RWPE2 (cell line): ENCODE data around the gene RXRA.

Source experiments
- ATAC-seq: fragments of 200-7000 bp; cut with Tn5 transposase; 3 replicates; pipeline ENCODE4 v1.9.1; 2021; ENCODE audit warnings: low read depth
- DNase-seq: peaks from one replicate; pipeline ENCODE4 v3.0.0-alpha.2; 2020; ENCODE audit warnings: low spot score
- H3K27ac ChIP-seq: fragments of 450-650 bp; 2 replicates; pipeline ENCODE4 v1.5.1; 2017; ENCODE audit warnings: mild to moderate bottlenecking; ENCODE audit not compliant: poor library complexity, severe bottlenecking
- H3K27me3 ChIP-seq: fragments of 250-450 bp; sonication (Bioruptor Pico); 2 replicates; pipeline ENCODE4 v1.5.1; 2021; ENCODE audit warnings: mild to moderate bottlenecking, moderate library complexity; ENCODE audit not compliant: insufficient read depth, poor library complexity, severe bottlenecking
- H3K36me3 ChIP-seq: fragments of 250-450 bp; sonication (Bioruptor Pico); 2 replicates; pipeline ENCODE4 v1.5.1; 2020; ENCODE audit warnings: low read depth, mild to moderate bottlenecking, moderate library complexity
- H3K4me1 ChIP-seq: fragments of 250-450 bp; sonication (Bioruptor Pico); 2 replicates; pipeline ENCODE4 v1.5.1; 2021; ENCODE audit warnings: mild to moderate bottlenecking, moderate library complexity; ENCODE audit not compliant: insufficient read depth, poor library complexity, severe bottlenecking
- H3K4me3 ChIP-seq: fragments of 250-450 bp; sonication (Bioruptor Pico); 2 replicates; pipeline ENCODE4 v1.5.1; 2021; ENCODE audit warnings: mild to moderate bottlenecking, moderate library complexity; ENCODE audit not compliant: severe bottlenecking
- H3K9me3 ChIP-seq: fragments of 250-450 bp; sonication (Bioruptor Pico); 2 replicates; pipeline ENCODE4 v1.5.1; 2021; ENCODE audit warnings: mild to moderate bottlenecking, moderate library complexity; ENCODE audit not compliant: severe bottlenecking
- TF ChIP-seq, protein P1 (sequence below): fragments of 450-650 bp; IDR thresholded peaks from one replicate; pipeline ENCODE4 v1.5.1; 2017; ENCODE audit warnings: mild to moderate bottlenecking, moderate library complexity; ENCODE audit not compliant: poor library complexity, severe bottlenecking

RXRA gene

GRCh38 chr9:134393582-134394280, 67.5 kb downstream of the RXRA start:
- no peak overlapping the region for H3K27ac ChIP-seq
- H3K9me3 ChIP-seq, result no peaks in the 10 kb centered on the region
- no peaks in the 10 kb centered on the region; the same call in 1 of the 2 replicates for H3K36me3 ChIP-seq
- DNase-seq, result no peak
- no peaks in the 10 kb centered on the region for H3K4me1 ChIP-seq
- no peaks in the 10 kb centered on the region for H3K27me3 ChIP-seq
- TF ChIP-seq, protein P1, sequence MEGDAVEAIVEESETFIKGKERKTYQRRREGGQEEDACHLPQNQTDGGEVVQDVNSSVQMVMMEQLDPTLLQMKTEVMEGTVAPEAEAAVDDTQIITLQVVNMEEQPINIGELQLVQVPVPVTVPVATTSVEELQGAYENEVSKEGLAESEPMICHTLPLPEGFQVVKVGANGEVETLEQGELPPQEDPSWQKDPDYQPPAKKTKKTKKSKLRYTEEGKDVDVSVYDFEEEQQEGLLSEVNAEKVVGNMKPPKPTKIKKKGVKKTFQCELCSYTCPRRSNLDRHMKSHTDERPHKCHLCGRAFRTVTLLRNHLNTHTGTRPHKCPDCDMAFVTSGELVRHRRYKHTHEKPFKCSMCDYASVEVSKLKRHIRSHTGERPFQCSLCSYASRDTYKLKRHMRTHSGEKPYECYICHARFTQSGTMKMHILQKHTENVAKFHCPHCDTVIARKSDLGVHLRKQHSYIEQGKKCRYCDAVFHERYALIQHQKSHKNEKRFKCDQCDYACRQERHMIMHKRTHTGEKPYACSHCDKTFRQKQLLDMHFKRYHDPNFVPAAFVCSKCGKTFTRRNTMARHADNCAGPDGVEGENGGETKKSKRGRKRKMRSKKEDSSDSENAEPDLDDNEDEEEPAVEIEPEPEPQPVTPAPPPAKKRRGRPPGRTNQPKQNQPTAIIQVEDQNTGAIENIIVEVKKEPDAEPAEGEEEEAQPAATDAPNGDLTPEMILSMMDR, result no peak
- no peak for ATAC-seq
- H3K4me3 ChIP-seq, result no peak overlapping the region

DNA sequence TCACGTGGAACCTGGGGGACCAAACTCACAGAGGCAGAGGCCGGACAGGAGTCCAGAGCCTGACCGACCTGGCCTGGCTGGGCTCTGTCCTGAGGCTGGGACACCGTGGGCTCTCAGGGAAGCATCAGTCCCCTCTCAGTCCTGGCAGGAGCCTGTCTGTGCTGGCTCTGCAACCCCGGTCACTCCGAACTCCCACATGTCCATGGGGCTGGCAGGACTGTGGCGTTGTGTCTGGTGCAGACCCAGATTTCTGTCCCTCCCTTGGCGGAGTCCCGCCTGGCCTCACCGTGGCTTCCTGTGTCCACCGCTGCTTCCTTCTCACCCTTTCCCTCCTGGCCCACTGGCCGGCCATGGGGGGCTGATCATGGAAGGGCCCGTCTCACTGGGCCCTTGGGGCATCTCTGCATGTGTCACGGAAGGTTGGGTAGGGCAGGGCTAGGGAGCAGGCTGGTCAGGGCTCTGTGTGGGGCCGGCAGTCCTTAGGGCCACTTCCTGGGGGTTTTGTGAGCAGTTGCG, 68.8 kb downstream of the RXRA start:
- Histone ChIP-seq H3K36me3 (no peaks in the 10 kb centered on the region; the same call in 1 of the 2 replicates), H3K4me1 (no peaks in the 10 kb centered on the region)
- TF ChIP-seq, protein P1, result no peak

GRCh38 chr9:134395737-134396257, 69.5 kb downstream of the RXRA start:
- no peak for ATAC-seq
- no peaks in the 10 kb centered on the region for H3K4me1 ChIP-seq
- H3K27ac ChIP-seq, result no peak overlapping the region

More for the DNA sequence above, 68.8 kb downstream of the RXRA start:
- DNase-seq, result no peak
- Histone ChIP-seq H3K27me3 (no peaks in the 10 kb centered on the region), H3K9me3 (no peaks in the 10 kb centered on the region), H3K27ac (no peak overlapping the region), H3K4me3 (no peak overlapping the region)
- no peak for ATAC-seq

DNA sequence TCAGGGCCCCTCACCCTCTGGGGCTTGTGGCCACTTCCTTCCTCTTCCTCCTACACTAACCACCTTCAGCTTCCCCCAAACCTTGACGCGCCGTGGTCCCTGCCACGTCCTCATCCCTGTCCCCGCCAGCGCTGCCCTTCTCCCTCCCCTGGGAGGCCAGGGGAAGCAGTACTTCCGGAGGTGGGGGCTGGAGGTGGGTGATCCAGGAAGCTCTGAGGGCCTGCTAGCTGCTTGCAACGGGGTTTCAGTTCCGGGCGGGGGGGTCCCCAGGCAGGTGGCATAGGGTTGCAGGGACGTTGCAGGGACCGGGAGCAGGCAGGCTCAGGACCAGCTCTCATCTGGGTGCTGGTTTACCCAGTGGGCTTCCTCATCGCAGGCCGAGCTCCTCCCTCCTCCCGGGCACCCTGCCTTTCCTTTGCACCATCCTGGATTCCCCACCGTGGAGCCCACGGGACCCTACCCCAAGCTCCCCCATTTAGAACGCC, 70.0 kb downstream of the RXRA start:
- DNase-seq (no peak), ATAC-seq (no peak)
- Histone ChIP-seq H3K4me1 (no peaks in the 10 kb centered on the region), H3K27ac (peak overlapping the region; percentile 26), H3K36me3 (no peaks in the 10 kb centered on the region; the same call in 1 of the 2 replicates), H3K9me3 (no peaks in the 10 kb centered on the region), H3K4me3 (no peak overlapping the region), H3K27me3 (no peaks in the 10 kb centered on the region)
- TF ChIP-seq, protein P1, result no peak

More at GRCh38 chr9:134395737-134396257, 69.5 kb downstream of the RXRA start:
- no peaks in the 10 kb centered on the region; the same call in 1 of the 2 replicates for H3K36me3 ChIP-seq
- H3K27me3 ChIP-seq, result no peaks in the 10 kb centered on the region
- no peak overlapping the region for H3K4me3 ChIP-seq
- H3K9me3 ChIP-seq, result no peaks in the 10 kb centered on the region
- DNase-seq, result no peak
- TF ChIP-seq, protein P1, result no peak

DNA sequence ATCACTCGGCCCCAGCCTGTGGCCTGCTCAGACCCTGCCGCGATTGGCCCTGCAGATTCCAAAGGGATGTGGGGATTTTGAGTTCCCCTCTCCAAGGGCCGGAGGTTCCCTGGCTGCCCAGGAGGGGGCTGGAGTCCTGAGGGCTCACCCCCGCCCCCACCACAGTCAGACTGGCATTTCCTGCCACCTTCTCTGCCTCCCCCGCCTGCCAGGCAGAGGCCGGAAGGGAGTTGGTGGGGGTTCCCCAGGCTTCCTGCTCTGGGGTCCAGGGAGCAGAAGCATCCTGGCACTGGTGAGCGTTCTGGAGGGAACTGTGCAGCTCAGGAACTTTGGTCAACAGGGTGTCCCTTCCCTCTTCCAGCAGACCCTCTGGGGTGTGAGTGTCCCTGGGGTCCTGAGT, 70.6 kb downstream of the RXRA start:
- no peak overlapping the region for H3K4me3 ChIP-seq
- ATAC-seq (peak; percentile 28; the same call in 1 of the 3 replicates), DNase-seq (no peak)
- TF ChIP-seq, protein P1, result no peak
- H3K36me3 ChIP-seq, result no peaks in the 10 kb centered on the region
- H3K27ac ChIP-seq, result peak overlapping the region; percentile 26
- no peaks in the 10 kb centered on the region for H3K4me1 ChIP-seq
- H3K9me3 ChIP-seq, result no peaks in the 10 kb centered on the region
- no peaks in the 10 kb centered on the region for H3K27me3 ChIP-seq
